Muscle of back (tissue), 11 donors: Measurements from ENCODE around the gene EPHB3. TPM values are rescaled to one million over a fixed set of nuclear protein-coding genes. Genes with fewer than 3 reads are reported as not detected.

Experiments used
- DNase-seq, 3 donors: peaks; one replicate each; pipeline versions ENCODE4 v3.0.0 to v3.0.0-alpha.2; 2013
- polyA plus RNA-seq, 10 donors: library from polyadenylated mRNA; unstranded; fragments of 120-200 nt; gene quantifications; one replicate each; pipeline ENCODE4 v1.2.1, GENCODE V29; 2013; ENCODE audit not compliant: insufficient read length in 10 of 10

The EPHB3 gene
- polyA plus RNA-seq, 10 donors = 25.8 to 54.4 (median 32.4) TPM

DNA sequence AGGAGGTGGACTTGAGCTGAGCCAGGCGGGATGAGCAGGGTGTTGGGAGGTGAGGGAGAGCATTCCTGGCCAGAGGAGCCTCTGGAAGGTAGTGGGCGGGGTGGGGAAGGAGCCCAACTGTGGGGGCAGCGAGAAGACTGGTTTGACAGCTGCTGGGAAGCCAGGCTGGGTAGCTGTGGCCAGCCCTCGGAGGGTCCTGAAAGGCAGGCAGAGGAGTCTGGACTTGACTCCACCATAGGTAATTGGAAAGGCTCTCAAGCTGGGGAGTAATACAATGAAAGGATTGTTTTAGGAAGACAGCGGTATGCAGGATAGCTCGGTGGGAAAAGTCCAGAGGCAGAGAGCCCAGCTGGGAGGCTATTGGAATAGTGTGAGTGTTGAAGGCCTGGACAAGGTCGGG, 17.2 kb downstream of the EPHB3 start:
- no peak for DNase-seq

DNA sequence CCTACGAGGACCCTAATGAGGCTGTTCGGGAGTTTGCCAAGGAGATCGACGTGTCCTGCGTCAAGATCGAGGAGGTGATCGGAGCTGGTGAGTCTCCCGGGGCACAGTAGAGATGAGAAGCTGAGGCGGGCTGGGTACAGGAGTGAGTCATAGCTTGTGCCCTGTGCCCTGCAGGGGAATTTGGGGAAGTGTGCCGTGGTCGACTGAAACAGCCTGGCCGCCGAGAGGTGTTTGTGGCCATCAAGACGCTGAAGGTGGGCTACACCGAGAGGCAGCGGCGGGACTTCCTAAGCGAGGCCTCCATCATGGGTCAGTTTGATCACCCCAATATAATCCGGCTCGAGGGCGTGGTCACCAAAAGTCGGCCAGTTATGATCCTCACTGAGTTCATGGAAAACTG, 17.9 kb downstream of the EPHB3 start:
- DNase-seq = no peak

- DNase-seq = no peak
Measured at GRCh38 chr3:184580376-184580775, 18.8 kb downstream of the EPHB3 start.

DNA sequence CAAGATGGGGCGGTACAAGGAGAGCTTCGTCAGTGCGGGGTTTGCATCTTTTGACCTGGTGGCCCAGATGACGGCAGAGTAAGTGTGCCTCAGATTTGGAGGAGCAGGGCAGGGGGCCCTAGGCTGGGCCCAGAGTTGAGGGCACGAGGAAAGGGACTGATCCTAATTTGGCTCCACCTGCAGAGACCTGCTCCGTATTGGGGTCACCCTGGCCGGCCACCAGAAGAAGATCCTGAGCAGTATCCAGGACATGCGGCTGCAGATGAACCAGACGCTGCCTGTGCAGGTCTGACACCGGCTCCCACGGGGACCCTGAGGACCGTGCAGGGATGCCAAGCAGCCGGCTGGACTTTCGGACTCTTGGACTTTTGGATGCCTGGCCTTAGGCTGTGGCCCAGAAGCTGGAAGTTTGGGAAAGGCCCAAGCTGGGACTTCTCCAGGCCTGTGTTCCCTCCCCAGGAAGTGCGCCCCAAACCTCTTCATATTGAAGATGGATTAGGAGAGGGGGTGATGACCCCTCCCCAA, 19.8 kb downstream of the EPHB3 start:
- no peak for DNase-seq

DNA sequence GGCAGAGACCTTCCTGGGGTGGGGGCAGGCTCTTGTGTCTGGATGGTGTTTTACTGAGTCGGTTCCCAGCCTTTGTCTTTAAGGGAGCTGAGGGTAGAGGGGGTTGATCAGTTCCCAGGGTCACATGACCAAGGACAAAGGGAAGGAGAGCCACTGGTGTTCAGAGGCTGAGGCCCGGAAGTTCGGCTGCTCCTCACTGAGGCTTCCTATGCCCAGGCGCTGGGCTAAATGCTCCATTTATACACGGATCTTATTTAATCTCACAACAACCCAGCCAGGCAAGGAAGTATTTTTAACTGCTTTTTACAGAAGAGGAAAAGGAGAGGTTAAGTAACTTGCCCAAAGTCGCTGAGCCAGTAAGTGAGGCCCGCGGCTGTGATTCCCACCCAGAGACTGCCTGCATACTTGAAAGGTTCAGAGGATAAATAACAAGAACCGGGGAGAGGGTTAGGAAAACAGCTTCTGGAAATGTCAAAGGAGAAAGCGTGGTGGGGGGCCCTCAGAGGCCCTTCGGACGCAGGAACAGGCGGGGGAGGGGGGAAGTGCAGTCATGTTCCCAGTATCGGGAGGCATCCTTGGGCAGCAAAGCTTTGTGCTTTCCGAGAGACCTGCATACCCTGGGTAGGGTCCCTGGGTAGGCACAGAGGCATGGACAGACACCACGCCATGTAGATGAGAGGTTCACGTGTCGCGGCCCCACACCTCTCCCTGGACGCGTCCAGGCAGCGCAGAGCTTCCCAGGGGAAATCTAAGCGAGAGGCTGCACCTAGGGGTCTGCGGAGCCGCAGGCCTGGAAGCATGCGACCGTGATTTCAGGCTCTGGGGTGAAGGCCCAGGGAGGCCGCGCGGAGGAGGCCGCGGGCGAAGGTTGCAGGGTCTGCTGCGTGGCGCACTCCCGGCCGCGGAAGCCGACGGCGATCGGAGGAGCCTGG, 21.3 kb downstream of the EPHB3 start:
- DNase-seq = peak in 2 of 3 donors; percentile 51 to 74

DNA sequence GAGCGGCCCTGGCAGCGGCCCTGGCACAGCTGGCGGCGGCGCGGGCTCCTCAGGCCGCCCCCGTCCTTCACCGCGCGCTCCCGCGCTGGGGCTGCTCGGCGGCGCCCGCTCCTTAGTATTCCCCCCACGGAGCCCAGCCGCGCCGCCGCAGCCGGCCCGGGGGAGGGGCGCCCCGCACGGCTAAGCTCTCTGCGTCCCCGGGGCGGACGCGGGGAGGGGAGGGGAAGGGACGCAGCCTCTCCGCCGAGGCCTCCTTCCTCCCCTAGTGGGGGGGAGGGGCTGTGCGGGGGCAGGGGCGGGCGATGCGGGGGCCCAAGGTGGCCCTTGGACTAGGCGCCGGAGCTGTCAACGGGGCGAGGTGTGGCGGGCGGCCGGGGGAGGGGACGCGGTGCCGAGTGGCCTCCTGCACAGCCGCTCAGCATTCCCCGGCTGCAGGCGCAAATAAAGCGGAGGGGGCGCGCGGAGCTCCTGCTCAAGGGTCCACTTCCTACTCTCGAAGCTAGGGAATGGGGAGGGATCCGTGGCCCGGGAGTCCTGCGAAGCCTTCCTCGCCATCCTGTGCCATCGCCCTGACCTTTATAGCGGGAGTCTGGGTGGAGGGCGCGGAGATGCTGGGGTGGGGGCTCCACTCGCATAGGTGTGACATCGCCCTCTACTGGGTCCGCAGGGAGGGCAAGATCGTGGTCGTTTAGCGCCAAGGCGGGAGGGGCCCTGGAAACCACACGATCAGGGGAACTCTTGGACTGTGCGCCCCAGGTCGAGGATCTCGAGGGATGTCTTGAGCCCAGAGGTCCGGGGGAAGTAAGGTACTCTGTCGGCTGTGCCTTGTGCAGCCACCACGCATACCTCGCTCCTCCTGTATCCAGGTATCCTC, 22.2 kb downstream of the EPHB3 start:
- DNase-seq = peak in 2 of 3 donors; percentile 42 to 70

GRCh38 chr3:184584464-184584891, 22.9 kb downstream of the EPHB3 start:
- peak in 1 of 3 donors; percentile 65 for DNase-seq

DNA sequence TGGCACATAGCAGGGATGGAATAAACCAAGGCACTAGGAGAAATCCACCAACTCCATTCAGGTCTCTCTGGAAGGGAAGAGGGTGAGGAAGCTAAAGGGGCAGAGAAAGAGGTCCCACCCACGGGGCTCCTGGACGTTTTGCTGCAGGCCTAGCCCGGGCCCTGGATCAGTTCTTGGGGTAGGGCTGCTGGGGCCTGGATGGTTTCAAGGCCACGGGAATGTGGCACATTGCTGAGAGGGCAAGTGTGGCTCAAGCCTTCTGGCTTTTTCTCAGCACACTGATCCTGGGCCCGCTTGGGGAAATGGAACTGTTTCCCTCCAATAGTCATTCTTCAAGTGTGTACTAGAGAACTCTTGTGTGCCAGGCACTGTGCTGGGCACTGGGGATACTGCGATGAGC, 24.0 kb downstream of the EPHB3 start:
- no peak for DNase-seq

DNA sequence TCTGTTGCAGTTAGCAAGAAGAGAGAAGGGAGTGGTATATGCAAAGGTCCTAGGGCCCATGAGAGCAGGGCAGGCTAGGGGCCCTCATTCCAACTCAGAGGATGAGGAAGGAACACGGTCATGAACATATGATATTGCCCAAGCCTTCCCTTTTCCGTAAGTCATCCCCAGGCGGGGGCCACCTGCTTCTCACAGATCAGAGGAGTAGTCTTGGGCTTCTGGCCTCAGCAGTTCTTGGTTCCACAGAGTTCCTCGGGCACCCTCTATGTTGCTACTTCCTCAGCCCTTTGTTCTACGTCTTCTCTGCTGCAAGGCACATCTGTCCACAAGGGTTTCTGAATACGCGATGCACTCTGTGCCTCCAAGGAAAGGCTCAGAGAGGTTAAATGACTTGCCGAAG, 25.3 kb downstream of the EPHB3 start:
- no peak for DNase-seq

DNA sequence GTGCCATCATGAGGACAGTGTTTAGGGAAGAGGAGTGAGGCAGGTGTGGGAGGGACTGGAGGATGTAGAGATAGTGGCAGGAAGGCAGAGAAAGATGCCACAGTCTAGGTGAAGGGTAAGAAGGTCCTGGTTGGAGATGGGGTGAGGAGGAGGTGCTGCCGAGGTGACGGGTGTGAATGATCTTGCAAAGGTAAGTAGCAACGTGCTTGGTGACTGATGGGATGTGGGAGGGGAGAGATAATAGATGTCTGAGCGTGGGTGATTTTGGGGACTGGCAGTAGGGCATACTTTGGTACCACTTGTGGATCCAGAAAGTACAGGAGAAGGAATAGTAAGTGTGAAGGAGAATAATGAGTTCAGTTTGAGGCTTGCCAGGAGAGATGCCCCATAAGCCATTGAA, 27.2 kb downstream of the EPHB3 start:
- no peak for DNase-seq

GRCh38 chr3:184590795-184591194, 29.2 kb downstream of the EPHB3 start:
- DNase-seq = peak in 1 of 3 donors; percentile 56

- no peak for DNase-seq
Measured at GRCh38 chr3:184591789-184592188, 30.2 kb downstream of the EPHB3 start.

DNA sequence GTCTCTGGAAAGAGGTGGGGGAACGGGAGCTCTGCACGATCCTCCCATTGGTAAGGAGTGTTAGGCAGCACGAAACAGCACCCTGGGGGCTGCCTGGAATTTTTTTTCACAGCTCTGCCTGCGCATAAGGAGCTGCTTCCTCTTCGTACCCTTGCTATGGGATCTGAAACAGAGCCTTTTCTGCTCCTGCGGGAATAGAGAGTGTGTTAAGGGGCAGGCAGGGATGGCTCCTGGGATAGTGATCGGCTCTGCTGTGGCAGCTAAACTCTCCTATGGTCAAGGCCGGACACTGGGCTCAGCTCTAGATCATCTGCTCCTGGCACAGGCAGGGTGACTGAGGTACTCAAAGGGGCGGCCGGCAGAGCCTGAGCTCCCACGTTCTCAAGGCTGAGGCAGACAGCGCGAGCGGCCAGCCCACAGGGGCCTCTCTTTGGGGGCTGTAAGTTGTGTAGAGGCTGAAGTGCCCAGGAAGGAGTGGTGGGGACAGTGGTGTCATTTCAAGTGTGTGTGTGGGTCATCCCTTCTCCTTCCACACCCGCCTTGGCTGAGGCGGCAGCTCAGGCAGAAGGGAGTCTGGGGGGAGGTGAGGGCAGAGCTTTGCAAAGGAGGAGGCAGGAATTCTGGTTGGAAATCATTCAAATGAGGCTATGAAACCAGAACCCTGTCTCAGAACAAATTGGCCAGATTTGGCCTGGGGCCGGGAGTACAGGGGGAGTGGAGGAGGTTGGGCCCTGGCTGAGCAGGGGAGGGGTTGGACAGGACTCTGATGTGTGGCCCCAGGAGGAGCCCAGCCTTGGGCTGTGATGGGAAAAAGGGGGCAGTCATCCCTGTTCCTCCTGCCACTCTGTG, 31.0 kb downstream of the EPHB3 start:
- peak in 2 of 3 donors; percentile 67 to 91 for DNase-seq

DNA sequence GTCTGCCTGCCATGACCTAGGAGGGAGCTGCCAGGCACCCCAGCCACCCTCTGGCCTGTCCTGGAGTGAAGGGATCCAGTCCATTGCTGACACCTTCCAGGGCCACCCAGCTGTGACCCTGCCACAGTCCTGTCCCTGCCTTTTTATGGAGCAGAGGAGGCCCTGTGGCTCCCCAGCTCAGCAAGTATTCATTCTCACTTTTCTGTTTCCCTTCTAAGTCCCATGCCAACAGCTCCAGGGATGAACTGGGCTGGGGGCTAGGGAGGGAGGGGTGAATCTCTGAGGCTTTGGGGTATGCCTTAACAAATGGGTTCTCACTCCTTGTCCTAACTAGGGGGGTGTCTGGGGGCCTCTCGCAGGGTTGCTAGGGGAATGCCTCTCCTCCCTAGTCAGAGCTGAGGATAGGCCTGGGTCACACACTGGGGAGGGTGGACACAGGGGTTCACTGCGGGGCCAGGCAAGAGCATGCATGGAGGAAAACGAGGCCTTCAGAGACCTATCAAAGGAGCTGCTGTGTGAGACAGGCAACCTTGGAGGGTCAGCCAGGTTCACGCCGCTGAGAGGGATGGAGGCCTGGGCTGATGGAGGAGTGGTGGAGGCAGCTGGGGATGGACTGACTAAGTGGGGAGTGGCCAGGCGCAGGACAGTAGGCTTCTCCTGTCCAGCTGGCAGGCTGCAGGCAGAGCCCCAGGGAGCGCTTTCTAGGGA, 31.8 kb downstream of the EPHB3 start:
- DNase-seq = peak in 1 of 3 donors; percentile 86

GRCh38 chr3:184593928-184594303, 32.3 kb downstream of the EPHB3 start:
- no peak for DNase-seq

DNA sequence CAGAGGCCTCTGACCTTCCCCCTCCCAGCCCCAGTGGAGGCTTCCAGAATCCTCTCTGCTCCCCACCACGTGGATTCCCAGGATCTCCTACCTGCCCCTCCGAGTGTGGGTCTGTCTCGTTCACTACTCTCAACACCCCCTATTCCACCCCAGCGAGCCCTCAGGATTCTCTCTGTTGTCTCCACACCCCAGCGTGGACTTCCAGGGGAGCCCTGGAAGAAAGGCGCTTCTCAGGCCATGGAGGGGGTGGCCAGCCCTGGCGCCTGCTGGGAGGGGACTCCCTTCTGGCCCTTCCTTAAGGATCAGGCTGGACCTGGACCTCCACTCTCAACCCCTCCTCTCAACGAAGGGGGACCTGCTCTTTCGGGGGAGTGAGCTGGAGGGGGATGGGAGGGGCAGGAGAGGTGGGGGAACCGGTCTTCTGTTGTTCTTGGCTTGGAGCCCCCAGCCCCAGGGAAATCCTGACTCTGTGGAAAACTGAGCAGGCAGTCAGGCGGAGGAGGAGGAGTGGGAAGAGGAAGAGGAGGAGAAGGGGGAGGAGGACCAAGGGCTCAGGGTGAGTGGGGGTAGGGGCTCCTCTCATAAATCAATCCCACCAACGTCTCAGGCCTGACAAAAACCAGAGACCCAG, 32.9 kb downstream of the EPHB3 start:
- peak in 1 of 3 donors; percentile 65 for DNase-seq

GRCh38 chr3:184595726-184596125, 34.1 kb downstream of the EPHB3 start:
- DNase-seq = no peak

DNA sequence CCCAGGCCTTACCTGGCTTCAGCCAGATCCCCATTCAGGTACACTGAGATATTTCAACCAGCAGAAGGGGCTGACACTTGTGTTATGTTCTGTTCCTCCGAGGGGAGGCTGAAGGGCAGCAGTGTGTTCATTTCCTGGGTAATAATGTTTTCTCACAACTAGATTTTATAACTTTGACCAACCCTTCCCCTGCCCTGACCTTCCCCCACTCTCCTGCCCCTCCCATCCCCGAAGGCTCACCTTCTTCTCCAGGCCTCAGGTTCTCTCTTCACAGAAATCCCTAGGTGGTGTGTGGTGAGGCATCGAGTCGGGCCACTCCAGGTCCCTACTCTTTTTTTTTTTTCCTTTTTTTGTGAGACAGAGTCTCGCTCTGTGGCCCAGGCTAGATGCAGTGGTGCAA, 34.6 kb downstream of the EPHB3 start:
- DNase-seq = no peak

GRCh38 chr3:184596886-184597575, 35.4 kb downstream of the EPHB3 start:
- no peak for DNase-seq
